IMR-90 (cell line): Measurements from ENCODE around the gene ASB16. TPM values are rescaled to one million over a fixed set of nuclear protein-coding genes. Genes with fewer than 3 reads are reported as not detected.

Experiments
- ATAC-seq: fragments of 200-7000 bp; cut with Tn5 transposase; 2 replicates; pipeline ENCODE4 v1.9.1; 2020; ENCODE audit warnings: low read depth, mild to moderate bottlenecking, moderate library complexity
- BruUV-seq: library from RNA; stranded (reverse); fragments of 400-500 nt; replicated peaks from 2 replicates; lab custom pipeline; 2021; lab: Mats Ljungman, UMichigan
- CTCF ChIA-PET: fragments of 300-600 bp; formaldehyde crosslinking; extraction: SDS; loops from one replicate; lab custom pipeline; 2021; ENCODE audit warnings: antibody characterized with exemption; lab: Yijun Ruan, JAX
- POLR2A ChIA-PET: fragments of 300-600 bp; sonication (Branson Sonifier 250); formaldehyde crosslinking; loops from one replicate; lab custom pipeline; 2022; ENCODE audit warnings: antibody characterized with exemption; ENCODE audit not compliant: unreplicated experiment; lab: Charles Lee
- DNase-seq: peaks from one replicate; pipeline ENCODE4 v3.0.0; 2013
- H2AFZ ChIP-seq: replicated peaks from 2 replicates; pipeline ENCODE3; 2013; ENCODE audit warnings: low read length, mild to moderate bottlenecking; ENCODE audit not compliant: poor library complexity
- H2AK5ac ChIP-seq: 2 replicates; pipeline ENCODE4 v1.6.1; 2013; ENCODE audit warnings: low read depth, low read length, inconsistent platforms
- H2AK9ac ChIP-seq: replicated peaks from 2 replicates; pipeline ENCODE3; 2013; ENCODE audit warnings: mild to moderate bottlenecking, low read depth, low read length, moderate library complexity; ENCODE audit not compliant: poor library complexity
- H2BK120ac ChIP-seq: 2 replicates; pipeline ENCODE4 v1.6.1; 2013; ENCODE audit warnings: low read depth, low read length, inconsistent platforms
- H2BK15ac ChIP-seq: 3 replicates; pipeline ENCODE4 v1.6.1; 2013; ENCODE audit warnings: low read depth, low read length, inconsistent platforms
- H2BK20ac ChIP-seq: 2 replicates; pipeline ENCODE4 v1.6.1; 2013; ENCODE audit warnings: low read depth, mild to moderate bottlenecking, inconsistent platforms, low read length, moderate library complexity
- H2BK5ac ChIP-seq: 2 replicates; pipeline ENCODE4 v1.6.1; 2013; ENCODE audit warnings: mild to moderate bottlenecking, low read depth, low read length, inconsistent platforms; ENCODE audit not compliant: poor library complexity, severe bottlenecking
- H3K14ac ChIP-seq: replicated peaks from 2 replicates; pipeline ENCODE4 v1.6.1; 2013; ENCODE audit warnings: low read depth, low read length, inconsistent platforms
- H3K18ac ChIP-seq: 2 replicates; pipeline ENCODE4 v1.6.1; 2013; ENCODE audit warnings: low read depth, low read length, control low read depth
- H3K23ac ChIP-seq: 2 replicates; pipeline ENCODE4 v1.6.1; 2013; ENCODE audit warnings: low read depth, low read length, inconsistent platforms
- H3K27ac ChIP-seq: 2 replicates; pipeline ENCODE4 v1.5.1; 2013; ENCODE audit warnings: mild to moderate bottlenecking, control low read depth, low read length; ENCODE audit not compliant: insufficient read depth
- H3K27me3 ChIP-seq: 2 replicates; pipeline ENCODE4 v1.6.1; 2013; ENCODE audit warnings: low read length; ENCODE audit not compliant: control insufficient read depth, insufficient read depth
- H3K36me3 ChIP-seq: 2 replicates; pipeline ENCODE4 v1.6.1; 2013; ENCODE audit warnings: low read length, mixed read lengths; ENCODE audit not compliant: control insufficient read depth, insufficient read depth
- H3K4ac ChIP-seq: 2 replicates; pipeline ENCODE4 v1.6.1; 2013; ENCODE audit warnings: low read depth, low read length, inconsistent platforms
- H3K4me1 ChIP-seq: 2 replicates; pipeline ENCODE4 v1.6.1; 2013; ENCODE audit warnings: low read length, mixed read lengths; ENCODE audit not compliant: control insufficient read depth, insufficient read depth
- H3K4me2 ChIP-seq: 2 replicates; pipeline ENCODE4 v1.6.1; 2013; ENCODE audit warnings: low read depth, mild to moderate bottlenecking, control low read depth, low read length, moderate library complexity
- H3K4me3 ChIP-seq: 2 replicates; pipeline ENCODE4 v1.5.1; 2013; ENCODE audit warnings: low read depth, mild to moderate bottlenecking, control low read depth, low read length, moderate library complexity; ENCODE audit not compliant: insufficient read depth
- H3K56ac ChIP-seq: 2 replicates; pipeline ENCODE4 v1.6.1; 2013; ENCODE audit warnings: low read length, inconsistent platforms; ENCODE audit not compliant: insufficient read depth; ENCODE audit errors: extremely low read depth
- H3K79me1 ChIP-seq, 2 experiments: 2 replicates each; pipeline ENCODE4 v1.6.1; 2013; ENCODE audit warnings: low read length in 2 of 2, inconsistent platforms in 1 of 2, low read depth in 1 of 2
- H3K9ac ChIP-seq: 2 replicates; pipeline ENCODE4 v1.6.1; 2013; ENCODE audit warnings: low read depth, low read length, control low read depth
- H3K9me1 ChIP-seq: 2 replicates; pipeline ENCODE4 v1.6.1; 2013; ENCODE audit warnings: low read length, inconsistent platforms; ENCODE audit not compliant: insufficient read depth
- H3K9me3 ChIP-seq: 2 replicates; pipeline ENCODE4 v1.6.1; 2013; ENCODE audit warnings: low read length; ENCODE audit not compliant: control insufficient read depth, insufficient read depth
- H4K20me1 ChIP-seq: 2 replicates; pipeline ENCODE4 v1.6.1; 2013; ENCODE audit warnings: low read length, inconsistent platforms; ENCODE audit not compliant: insufficient read depth
- H4K5ac ChIP-seq: 2 replicates; pipeline ENCODE4 v1.6.1; 2013; ENCODE audit warnings: mild to moderate bottlenecking, low read depth, low read length, control low read depth
- H4K8ac ChIP-seq, 2 experiments: 2 replicates each; pipeline ENCODE4 v1.6.1; 2013; ENCODE audit warnings: low read depth in 2 of 2, low read length in 2 of 2, control low read depth in 1 of 2, inconsistent platforms in 1 of 2
- H4K91ac ChIP-seq: 2 replicates; pipeline ENCODE4 v1.6.1; 2013; ENCODE audit warnings: low read depth, low read length, inconsistent platforms; ENCODE audit not compliant: insufficient read depth
- CTCF ChIP-seq: conservative IDR thresholded peaks from 2 replicates; pipeline ENCODE4 v1.5.1; 2012; ENCODE audit warnings: mild to moderate bottlenecking, low read depth, low read length, improper control_type of control experiment
- POLR2A ChIP-seq: IDR thresholded peaks from 2 replicates; pipeline ENCODE4 v1.6.1; 2012; ENCODE audit warnings: mild to moderate bottlenecking, low read depth, low read length
- WGBS, 2 experiments: methylation state at CpG; one replicate each; pipeline versions ENCODE4 v1.1.5 to v1.1.7; 2013; ENCODE audit warnings: missing lambda C conversion rate in 2 of 2; ENCODE audit not compliant: insufficient read length in 1 of 2; ENCODE audit errors: extremely low coverage in 2 of 2; 5-methylcytosine and 5-hydroxymethylcytosine counted together
- dilution Hi-C: fragments of 300-500 bp; cut with HindIII; formaldehyde crosslinking; loops from one replicate; pipeline ENCODE4 v1.14.3; 2018; ENCODE audit warnings: low sequenced_read_pairs; ENCODE audit not compliant: unreplicated experiment
- in situ Hi-C: fragments of 300-500 bp; cut with MboI; formaldehyde crosslinking; loops from 3 replicates; pipeline ENCODE4 v1.14.3; 2019; ENCODE audit warnings: low sequenced_read_pairs, inconsistent platforms, mixed read lengths
- intact Hi-C: fragments of 100-400 bp; cut with micrococcal nuclease; formaldehyde crosslinking; loops from 2 replicates; pipeline ENCODE4 v1.10.0; 2022
- polyA plus RNA-seq, 3 experiments: library from polyadenylated mRNA; depleted of rRNA; stranded (reverse); fragments of >200 nt; gene quantifications; 2 replicates each; pipeline ENCODE4 v1.2.3, GENCODE V29; 2012; ENCODE audit warnings: low replicate concordance in 1 of 3
- total RNA-seq: library from RNA; depleted of rRNA; stranded (reverse); fragments of >200 nt; gene quantifications from 2 replicates; pipeline ENCODE4 v1.2.3, GENCODE V29; 2012

The ASB16 gene
- total and polyA plus RNA-seq, 2 of the 4 experiments (the other 2 are of a cell fraction) = 0.05 TPM; not detected in 1

DNA sequence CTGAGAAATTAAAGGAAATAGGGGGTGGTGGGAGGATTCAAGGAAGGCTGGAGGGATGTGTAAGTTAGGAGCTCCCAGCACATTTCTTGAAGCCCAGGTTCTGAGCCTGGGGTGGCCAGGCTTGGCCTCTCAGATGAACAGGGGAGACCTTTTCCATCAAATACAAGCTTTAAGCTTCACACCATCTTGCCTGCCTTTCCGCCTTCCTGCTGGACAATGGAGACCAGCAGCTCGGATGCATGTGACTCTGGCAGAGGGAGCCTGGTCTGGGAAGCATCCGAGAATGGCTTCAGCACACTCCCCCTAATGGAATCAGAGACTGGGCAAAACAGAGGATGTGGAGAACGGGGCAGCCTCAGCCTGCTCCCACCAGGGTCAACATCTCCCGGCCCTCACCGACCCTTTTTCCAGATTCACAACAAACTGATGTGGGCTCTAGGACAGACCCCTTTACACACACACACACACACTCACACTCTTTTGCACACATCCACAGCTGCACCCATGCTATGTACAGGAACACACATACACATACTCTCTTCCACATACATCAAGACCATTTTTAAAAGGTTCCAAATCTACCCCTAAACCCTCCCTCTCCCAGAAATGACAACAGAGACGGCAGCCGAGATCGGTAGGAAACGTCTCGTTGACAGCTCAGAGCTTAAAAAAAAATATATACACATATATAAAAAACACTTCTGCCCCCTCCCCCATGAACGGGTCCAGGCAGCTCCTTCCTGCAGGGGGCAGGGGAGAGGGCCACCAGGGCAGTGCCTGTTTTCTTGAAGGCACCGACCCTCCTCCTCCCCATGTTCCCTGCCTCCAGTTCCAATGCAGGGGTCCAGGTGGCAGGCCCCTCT lies 35.7 kb downstream of the ASB16 start:
- Histone ChIP-seq H2BK20ac (no peak overlapping the region), H3K4me3 (no peak overlapping the region), H2AK9ac (no peak overlapping the region), H3K18ac (no peak overlapping the region), H3K9ac (no peak overlapping the region), H3K27ac (no peak overlapping the region), H2BK5ac (no peak overlapping the region), H2BK120ac (no peak overlapping the region), H3K27me3 (no peaks in the 10 kb centered on the region), H3K9me3 (no peaks in the 10 kb centered on the region), H3K14ac (no peak overlapping the region), H4K20me1 (peaks cover 21% of the 10 kb centered on the region; the same call in 1 of the 2 replicates), H2AK5ac (no peak overlapping the region), H2BK15ac (no peak overlapping the region), H3K4me2 (no peak overlapping the region), H4K5ac (no peak overlapping the region), H3K4ac (no peak overlapping the region), H3K36me3 (peaks cover 36% of the 10 kb centered on the region), H4K91ac (no peak overlapping the region), H3K23ac (no peak overlapping the region), H3K4me1 (peaks cover 22% of the 10 kb centered on the region), H4K8ac (no peak overlapping the region), H3K56ac (no peak overlapping the region), H3K9me1 (peaks cover 26% of the 10 kb centered on the region), H2AFZ (no peak overlapping the region), H3K79me1 (peaks cover 11 to 48% of the 10 kb centered on the region in 2 experiments; a peak in 3 of 4 replicates)
- ChIA-PET CTCF (interaction anchor here (0.7 kb wide), 1 partner anchor 132 kb away, joined by 3 read pairs; no protein-coding TSS in a partner anchor), POLR2A (interaction anchor here (0.6 kb wide), 1 partner anchor 838 kb away, joined by 3 read pairs; no protein-coding TSS in a partner anchor)
- intact Hi-C loops = no loop called here
- BruUV-seq = no TSS peak
- dilution Hi-C loops = no loop called here
- in situ Hi-C loops = loop anchor here (25.0 kb wide), 2 partner anchors 306 to 431 kb away; partner anchors contain the start of gene GPATCH8
- 64% methylated on average over 5 of the region's 13 CpGs; no CpG with 5 or more reads in 1 of the 2 experiments for WGBS, 2 experiments
- no peak for TF ChIP-seq POLR2A
- peak; percentile 28; the same call in 1 of the 2 replicates for TF ChIP-seq CTCF
- ATAC-seq (no peak), DNase-seq (no peak)
